Measurements from ENCODE around the gene DDOST.

Gene DDOST

DNA sequence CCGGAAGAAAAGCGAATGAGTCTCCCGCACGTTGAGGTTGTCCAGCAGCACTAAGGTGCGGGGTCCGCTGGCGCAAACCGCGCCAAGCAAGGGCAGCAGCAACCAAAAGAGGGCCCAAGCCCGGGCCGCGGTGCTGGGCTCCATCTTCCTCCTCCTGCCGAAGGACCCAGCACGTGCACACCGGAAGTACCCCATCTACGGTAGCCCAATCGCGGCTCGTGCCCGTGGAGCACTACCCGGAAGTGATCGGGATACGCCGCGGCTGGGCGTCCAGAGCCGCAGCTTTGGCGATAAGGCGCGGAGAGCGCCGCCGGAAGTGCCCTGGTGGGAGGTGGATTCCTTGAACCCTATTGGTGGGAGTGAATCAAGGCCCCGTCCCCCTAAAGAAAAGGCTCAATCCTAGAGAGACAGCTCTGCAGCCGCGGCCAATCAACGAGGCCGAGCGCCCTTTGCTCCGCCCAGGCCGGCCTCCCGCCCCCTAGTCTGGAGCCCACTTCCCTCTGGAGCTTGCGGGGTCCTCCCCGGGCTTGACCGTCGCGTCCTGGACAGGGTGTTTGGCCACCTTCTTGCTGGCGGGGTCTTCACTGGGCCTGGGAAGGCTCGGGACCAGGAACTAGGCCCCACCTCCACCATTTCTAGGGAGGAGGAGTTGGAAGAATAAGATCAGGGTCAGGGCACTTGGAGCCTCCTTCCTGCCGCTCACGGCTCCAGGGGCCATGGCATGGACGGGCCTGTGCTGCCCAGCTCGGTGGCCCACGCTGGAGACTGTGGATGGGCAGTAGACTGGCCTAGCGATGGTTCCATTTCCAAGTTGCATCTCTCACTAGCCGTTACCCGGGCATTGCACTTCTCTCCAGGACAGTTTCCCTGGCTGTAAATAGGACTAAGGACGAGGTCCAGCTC lies at the start of gene DDOST:
Gene DDOST, minus strand, starts transcription at position 163 of the 903 bp plus-strand sequence. Its CDS starts 19 bp downstream, at position 144.
- DNase-seq (ENCODE audit: extremely low read depth, low read depth): peak; percentile 94
- H3K4me3 ChIP-seq (replicated peaks; ENCODE audit: low read depth, low read length): peak within 1 kb of the TSS; percentile 93
- TF ChIP-seq, protein P1, sequence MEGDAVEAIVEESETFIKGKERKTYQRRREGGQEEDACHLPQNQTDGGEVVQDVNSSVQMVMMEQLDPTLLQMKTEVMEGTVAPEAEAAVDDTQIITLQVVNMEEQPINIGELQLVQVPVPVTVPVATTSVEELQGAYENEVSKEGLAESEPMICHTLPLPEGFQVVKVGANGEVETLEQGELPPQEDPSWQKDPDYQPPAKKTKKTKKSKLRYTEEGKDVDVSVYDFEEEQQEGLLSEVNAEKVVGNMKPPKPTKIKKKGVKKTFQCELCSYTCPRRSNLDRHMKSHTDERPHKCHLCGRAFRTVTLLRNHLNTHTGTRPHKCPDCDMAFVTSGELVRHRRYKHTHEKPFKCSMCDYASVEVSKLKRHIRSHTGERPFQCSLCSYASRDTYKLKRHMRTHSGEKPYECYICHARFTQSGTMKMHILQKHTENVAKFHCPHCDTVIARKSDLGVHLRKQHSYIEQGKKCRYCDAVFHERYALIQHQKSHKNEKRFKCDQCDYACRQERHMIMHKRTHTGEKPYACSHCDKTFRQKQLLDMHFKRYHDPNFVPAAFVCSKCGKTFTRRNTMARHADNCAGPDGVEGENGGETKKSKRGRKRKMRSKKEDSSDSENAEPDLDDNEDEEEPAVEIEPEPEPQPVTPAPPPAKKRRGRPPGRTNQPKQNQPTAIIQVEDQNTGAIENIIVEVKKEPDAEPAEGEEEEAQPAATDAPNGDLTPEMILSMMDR (IDR thresholded peaks at IDR 0.05; ENCODE audit: low read depth, low read length, missing control alignments): peak; percentile 49

GRCh38 chr1:20710469-20711284 lies 49.5 kb upstream of the DDOST start:
- DNase-seq (ENCODE audit: extremely low read depth, low read depth): no peak
- no peak overlapping the region for H3K4me3 ChIP-seq (replicated peaks; ENCODE audit: low read depth, low read length)
- TF ChIP-seq, protein P1 (IDR thresholded peaks at IDR 0.05; ENCODE audit: low read depth, low read length, missing control alignments): no peak

DNA sequence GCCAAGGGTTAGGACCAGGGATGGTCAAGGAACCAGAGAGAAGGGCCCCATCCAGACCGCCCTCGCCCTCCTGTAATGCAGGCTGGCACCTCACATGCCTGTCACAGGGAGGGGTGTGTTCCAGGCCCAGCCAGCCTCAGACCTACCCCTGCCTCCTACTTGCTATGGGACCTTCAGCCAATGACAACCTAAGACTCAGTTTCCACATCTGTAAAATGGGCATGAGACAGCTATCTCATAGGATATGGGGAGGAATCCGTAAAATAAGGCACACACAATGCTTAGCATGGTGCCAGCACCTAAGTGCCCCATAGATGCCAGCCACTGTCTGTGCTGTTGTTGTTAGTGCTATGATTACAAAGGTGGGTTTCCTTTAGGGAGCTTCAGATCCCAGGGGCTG lies 48.7 kb upstream of the DDOST start:
- TF ChIP-seq, protein P1 (IDR thresholded peaks at IDR 0.05; ENCODE audit: low read depth, low read length, missing control alignments): no peak
- DNase-seq (ENCODE audit: extremely low read depth, low read depth): no peak

DNA sequence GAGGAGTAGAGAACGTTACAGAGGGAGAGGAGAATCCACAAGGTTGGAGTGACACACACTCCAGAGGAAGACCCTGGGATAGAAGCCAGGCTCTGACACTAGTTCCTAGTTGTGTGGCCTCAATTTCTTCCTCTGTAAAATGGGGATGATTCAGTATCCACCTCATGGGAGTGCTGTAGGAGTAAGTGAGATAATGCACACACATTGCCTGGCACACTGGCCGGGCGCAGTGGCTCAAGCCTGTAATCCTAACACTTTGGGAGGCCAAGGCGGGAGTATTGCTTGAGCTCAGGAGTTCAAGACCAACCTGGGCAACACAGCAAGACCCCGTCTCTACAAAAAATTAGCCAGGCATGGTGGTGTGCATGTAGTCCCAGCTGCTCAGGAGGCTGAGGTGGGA lies 47.7 kb upstream of the DDOST start:
- TF ChIP-seq, protein P1 (IDR thresholded peaks at IDR 0.05; ENCODE audit: low read depth, low read length, missing control alignments): no peak
- DNase-seq (ENCODE audit: extremely low read depth, low read depth): no peak
- no peak overlapping the region for H3K4me3 ChIP-seq (replicated peaks; ENCODE audit: low read depth, low read length)

More for the DNA sequence above, 48.7 kb upstream of the DDOST start:
- no peak overlapping the region for H3K4me3 ChIP-seq (replicated peaks; ENCODE audit: low read depth, low read length)

DNA sequence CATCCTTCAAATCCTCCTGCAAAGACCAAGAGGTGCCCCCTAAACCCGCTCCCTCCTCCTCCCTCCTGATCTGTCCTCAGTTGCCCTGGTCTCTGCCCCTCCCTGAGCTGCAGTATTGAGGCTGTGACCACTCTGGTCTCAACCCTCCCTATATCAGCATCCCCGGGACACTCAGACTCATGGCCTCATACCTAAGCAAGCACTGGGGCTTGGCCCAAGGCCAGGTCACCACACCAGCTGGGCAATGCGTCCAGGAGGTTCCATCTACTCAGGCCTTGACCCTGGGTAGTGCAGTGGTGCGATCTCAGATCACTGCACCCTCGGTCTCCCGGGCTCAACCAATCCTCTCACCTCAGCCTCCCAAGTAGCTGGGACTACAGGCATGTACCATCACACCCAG lies 46.9 kb upstream of the DDOST start:
- DNase-seq (ENCODE audit: extremely low read depth, low read depth): no peak
- no peak overlapping the region for H3K4me3 ChIP-seq (replicated peaks; ENCODE audit: low read depth, low read length)
- TF ChIP-seq, protein P1 (IDR thresholded peaks at IDR 0.05; ENCODE audit: low read depth, low read length, missing control alignments): no peak

DNA sequence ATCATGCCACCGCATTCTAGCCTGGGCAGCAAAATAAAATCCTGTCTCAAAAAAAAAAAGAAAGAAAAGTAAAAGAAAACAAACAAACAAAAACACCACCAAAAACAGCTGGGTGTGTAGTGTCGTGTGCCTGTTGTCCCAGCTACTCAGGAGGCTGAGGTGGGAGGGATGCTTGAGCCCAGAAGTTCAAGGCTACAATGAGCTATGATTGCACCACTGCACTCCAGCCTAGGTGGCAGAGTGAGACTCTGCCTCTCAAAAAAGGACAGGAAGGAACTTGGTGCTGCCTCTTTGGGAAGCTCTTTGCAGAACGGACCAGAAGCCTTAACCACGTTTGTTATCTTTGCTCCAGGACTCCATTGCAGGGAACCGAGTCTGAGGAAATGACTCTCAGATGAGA lies 45.7 kb upstream of the DDOST start:
- TF ChIP-seq, protein P1 (IDR thresholded peaks at IDR 0.05; ENCODE audit: low read depth, low read length, missing control alignments): no peak
- DNase-seq (ENCODE audit: extremely low read depth, low read depth): no peak
- H3K4me3 ChIP-seq (replicated peaks; ENCODE audit: low read depth, low read length): no peak overlapping the region
